ENCODE data around the gene SETBP1.

Gene SETBP1

DNA sequence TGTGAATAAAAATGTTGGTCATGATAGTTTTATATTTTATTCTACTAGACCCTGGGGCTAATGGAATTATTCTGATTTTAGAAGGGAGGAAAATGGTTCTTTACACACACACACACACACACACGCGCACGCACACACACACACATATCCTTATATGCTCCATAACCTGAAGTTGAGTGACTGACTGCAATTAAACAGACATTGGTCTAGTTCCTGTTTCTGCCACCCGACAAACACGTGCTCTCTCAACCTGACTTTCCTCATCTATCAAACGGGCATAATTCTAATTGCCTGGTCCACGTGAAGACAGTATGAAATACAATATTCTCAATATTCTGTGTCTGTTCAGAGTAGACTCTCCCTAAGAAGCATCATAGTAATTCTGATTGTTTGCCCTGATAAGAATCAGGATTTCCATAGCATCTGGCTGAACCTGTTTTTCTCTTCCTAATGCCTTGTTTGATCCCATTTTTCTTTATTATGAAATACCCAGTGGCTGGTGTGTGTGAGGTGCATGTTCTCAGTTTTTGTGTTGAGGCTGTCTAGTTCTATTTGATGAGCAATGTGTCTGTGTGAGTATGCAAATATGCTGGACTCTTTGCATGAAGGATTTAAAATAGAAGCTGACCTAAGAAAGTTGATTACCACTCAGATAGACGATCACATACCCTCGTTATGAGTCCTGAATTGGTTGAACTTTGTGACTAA, 51.0 kb downstream of the SETBP1 start:
- TF ChIP-seq ZNF274 (IDR thresholded peaks at IDR 0.05; ENCODE audit: low read depth, low read length), result no peak
- no peak for TF ChIP-seq YY1 (IDR thresholded peaks at IDR 0.05; ENCODE audit: insufficient read depth, insufficient read length)
- no peak for TF ChIP-seq SUZ12 (IDR thresholded peaks at IDR 0.05; ENCODE audit: extremely low read depth, insufficient read depth, insufficient read length)
- H3K9me3 ChIP-seq (ENCODE audit: insufficient read depth, low read length), result no peaks in the 10 kb centered on the region
- DNase-seq (ENCODE audit: low read depth, low spot score), result no peak
- H3K27me3 ChIP-seq (ENCODE audit: insufficient read depth, insufficient read length), result no peaks in the 10 kb centered on the region
- H3K4me1 ChIP-seq (ENCODE audit: insufficient read depth, insufficient read length), result peaks cover 7% of the 10 kb centered on the region
- no peaks in the 10 kb centered on the region for H3K36me3 ChIP-seq (ENCODE audit: insufficient read depth, insufficient read length, low read length)
- H3K4me3 ChIP-seq (ENCODE audit: insufficient read length, low read depth), result no peak overlapping the region
- H3K9ac ChIP-seq (ENCODE audit: insufficient read length, low read depth), result no peak overlapping the region

DNA sequence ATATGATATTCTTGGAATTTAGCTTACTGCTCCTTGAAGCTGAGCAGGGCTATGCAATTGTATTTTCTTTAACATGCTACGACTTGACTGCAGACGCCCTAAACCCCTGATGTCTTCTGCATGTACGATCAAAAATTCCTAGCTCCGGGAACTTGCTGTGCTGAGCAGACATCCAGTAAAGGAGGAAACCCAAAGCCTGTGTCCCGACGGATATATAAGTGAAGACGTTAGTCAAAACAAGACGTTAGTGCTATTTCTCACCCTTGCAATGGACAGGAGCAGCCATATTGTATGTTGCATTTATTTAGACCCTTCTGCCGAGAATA, 51.5 kb downstream of the SETBP1 start:
- Histone ChIP-seq H3K4me3 (ENCODE audit: insufficient read length, low read depth) (no peak overlapping the region), H3K36me3 (ENCODE audit: insufficient read depth, insufficient read length, low read length) (no peaks in the 10 kb centered on the region), H3K4me1 (ENCODE audit: insufficient read depth, insufficient read length) (peaks cover 7% of the 10 kb centered on the region), H3K9me3 (ENCODE audit: insufficient read depth, low read length) (no peaks in the 10 kb centered on the region), H3K27me3 (ENCODE audit: insufficient read depth, insufficient read length) (no peaks in the 10 kb centered on the region), H3K9ac (ENCODE audit: insufficient read length, low read depth) (no peak overlapping the region)
- DNase-seq (ENCODE audit: low read depth, low spot score), result no peak
- TF ChIP-seq YY1 (IDR thresholded peaks at IDR 0.05; ENCODE audit: insufficient read depth, insufficient read length), result no peak
- TF ChIP-seq SUZ12 (IDR thresholded peaks at IDR 0.05; ENCODE audit: extremely low read depth, insufficient read depth, insufficient read length), result no peak
- TF ChIP-seq ZNF274 (IDR thresholded peaks at IDR 0.05; ENCODE audit: low read depth, low read length), result no peak

DNA sequence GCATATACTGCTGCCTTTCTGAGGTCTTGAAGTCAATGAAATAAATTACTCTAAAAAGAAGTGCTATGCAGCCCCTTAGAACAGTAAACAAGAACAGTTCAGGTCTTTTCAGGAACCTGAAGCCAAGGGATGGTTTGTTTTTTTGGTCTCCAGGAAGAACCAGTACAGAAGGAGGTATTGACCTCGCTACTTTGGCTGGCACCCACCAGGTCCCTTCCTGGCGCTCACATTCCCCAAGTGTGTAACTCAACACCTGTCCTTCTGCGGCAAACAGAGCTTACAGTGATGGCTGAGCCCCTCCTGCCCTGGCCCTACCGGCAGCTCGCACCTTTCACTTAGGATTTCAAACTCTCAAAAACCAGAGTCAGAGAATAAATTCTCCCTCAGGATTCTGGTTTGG, 51.9 kb downstream of the SETBP1 start:
- no peak for DNase-seq (ENCODE audit: low read depth, low spot score)
- H3K36me3 ChIP-seq (ENCODE audit: insufficient read depth, insufficient read length, low read length), result peaks cover 2% of the 10 kb centered on the region
- no peaks in the 10 kb centered on the region for H3K9me3 ChIP-seq (ENCODE audit: insufficient read depth, low read length)
- no peak overlapping the region for H3K9ac ChIP-seq (ENCODE audit: insufficient read length, low read depth)
- H3K27me3 ChIP-seq (ENCODE audit: insufficient read depth, insufficient read length), result no peaks in the 10 kb centered on the region
- TF ChIP-seq YY1 (IDR thresholded peaks at IDR 0.05; ENCODE audit: insufficient read depth, insufficient read length) (no peak), SUZ12 (IDR thresholded peaks at IDR 0.05; ENCODE audit: extremely low read depth, insufficient read depth, insufficient read length) (no peak), ZNF274 (IDR thresholded peaks at IDR 0.05; ENCODE audit: low read depth, low read length) (no peak)
- no peak overlapping the region for H3K4me3 ChIP-seq (ENCODE audit: insufficient read length, low read depth)
- H3K4me1 ChIP-seq (ENCODE audit: insufficient read depth, insufficient read length), result peaks cover 5% of the 10 kb centered on the region

DNA sequence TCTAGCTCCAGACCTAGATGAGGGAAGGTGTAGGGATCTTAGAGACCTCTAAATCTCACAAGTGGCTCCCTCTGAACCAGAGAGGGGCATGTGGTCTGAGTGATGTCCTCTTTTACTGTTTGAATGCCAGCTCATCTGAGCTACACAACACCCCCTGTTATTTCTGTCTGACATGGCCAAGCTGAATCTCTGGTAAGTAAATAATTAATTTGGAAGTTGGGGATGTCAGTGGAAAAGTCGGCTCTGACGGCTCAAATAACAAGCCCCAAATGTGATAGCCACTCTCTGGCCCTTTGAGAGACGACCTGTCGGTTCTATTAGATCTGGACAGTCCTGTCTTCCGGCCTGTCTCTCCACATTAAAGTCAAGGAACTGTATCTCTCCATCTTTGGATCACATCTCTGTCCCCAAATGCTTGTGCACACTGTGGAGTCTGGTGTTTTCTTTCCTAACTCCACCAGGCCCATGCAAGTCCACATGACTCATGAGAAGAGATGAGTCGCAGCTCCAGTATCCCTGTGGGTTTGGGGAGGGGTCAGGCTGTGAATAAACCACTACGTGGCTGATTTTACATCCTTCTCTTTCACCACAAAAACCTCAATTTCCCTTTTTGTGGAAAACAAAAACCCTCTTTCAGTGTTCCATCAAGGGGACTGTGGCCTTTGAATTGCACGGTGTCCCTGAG, 52.5 kb downstream of the SETBP1 start:
- Histone ChIP-seq H3K36me3 (ENCODE audit: insufficient read depth, insufficient read length, low read length) (peaks cover 6% of the 10 kb centered on the region), H3K27me3 (ENCODE audit: insufficient read depth, insufficient read length) (no peaks in the 10 kb centered on the region), H3K4me1 (ENCODE audit: insufficient read depth, insufficient read length) (peaks cover 5% of the 10 kb centered on the region), H3K9me3 (ENCODE audit: insufficient read depth, low read length) (no peaks in the 10 kb centered on the region), H3K4me3 (ENCODE audit: insufficient read length, low read depth) (no peak overlapping the region), H3K9ac (ENCODE audit: insufficient read length, low read depth) (no peak overlapping the region)
- TF ChIP-seq ZNF274 (IDR thresholded peaks at IDR 0.05; ENCODE audit: low read depth, low read length), result no peak
- no peak for TF ChIP-seq YY1 (IDR thresholded peaks at IDR 0.05; ENCODE audit: insufficient read depth, insufficient read length)
- no peak for TF ChIP-seq SUZ12 (IDR thresholded peaks at IDR 0.05; ENCODE audit: extremely low read depth, insufficient read depth, insufficient read length)
- no peak for DNase-seq (ENCODE audit: low read depth, low spot score)

DNA sequence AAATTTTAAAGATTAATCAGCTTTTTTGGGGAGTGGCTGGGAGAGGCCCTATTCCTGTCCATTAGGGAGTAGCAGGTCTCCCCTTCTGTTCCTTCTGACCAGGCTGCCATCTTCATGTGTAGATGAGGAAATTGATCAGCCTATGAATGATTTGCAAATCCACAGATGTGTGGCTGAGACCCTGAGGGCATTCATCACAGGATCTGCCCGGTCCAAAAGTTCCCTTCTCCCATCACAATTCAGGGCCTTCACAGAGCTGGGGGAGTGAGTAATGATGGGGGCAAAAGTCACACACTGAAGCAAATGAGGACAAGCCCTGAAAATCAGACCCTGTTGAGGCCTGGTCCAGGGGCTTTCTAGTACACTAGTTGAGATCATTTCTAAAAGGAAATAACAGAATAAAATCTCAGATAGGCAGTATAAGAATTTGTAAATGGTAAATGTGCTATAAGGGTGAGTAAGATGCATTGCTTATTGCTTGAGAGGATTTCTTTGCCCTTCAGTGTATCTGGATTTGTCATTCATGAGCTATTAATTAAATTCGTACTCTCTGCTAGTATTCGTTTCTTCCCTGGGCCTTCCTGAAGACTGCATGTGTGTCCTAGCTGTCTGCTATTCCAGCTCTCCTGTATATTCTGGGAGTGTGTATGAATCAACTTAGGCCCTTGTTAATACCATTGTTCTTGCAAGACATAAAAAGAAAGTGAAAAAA, 53.2 kb downstream of the SETBP1 start:
- Histone ChIP-seq H3K36me3 (ENCODE audit: insufficient read depth, insufficient read length, low read length) (peaks cover 6% of the 10 kb centered on the region), H3K27me3 (ENCODE audit: insufficient read depth, insufficient read length) (no peaks in the 10 kb centered on the region), H3K9me3 (ENCODE audit: insufficient read depth, low read length) (no peaks in the 10 kb centered on the region), H3K9ac (ENCODE audit: insufficient read length, low read depth) (no peak overlapping the region), H3K4me3 (ENCODE audit: insufficient read length, low read depth) (no peak overlapping the region), H3K4me1 (ENCODE audit: insufficient read depth, insufficient read length) (peaks cover 5% of the 10 kb centered on the region)
- no peak for DNase-seq (ENCODE audit: low read depth, low spot score)
- TF ChIP-seq ZNF274 (IDR thresholded peaks at IDR 0.05; ENCODE audit: low read depth, low read length) (no peak), SUZ12 (IDR thresholded peaks at IDR 0.05; ENCODE audit: extremely low read depth, insufficient read depth, insufficient read length) (no peak), YY1 (IDR thresholded peaks at IDR 0.05; ENCODE audit: insufficient read depth, insufficient read length) (no peak)

GRCh38 chr18:44735096-44735495, 54.4 kb downstream of the SETBP1 start:
- Histone ChIP-seq H3K9ac (ENCODE audit: insufficient read length, low read depth) (no peak overlapping the region), H3K36me3 (ENCODE audit: insufficient read depth, insufficient read length, low read length) (peaks cover 7% of the 10 kb centered on the region), H3K27me3 (ENCODE audit: insufficient read depth, insufficient read length) (no peaks in the 10 kb centered on the region), H3K9me3 (ENCODE audit: insufficient read depth, low read length) (no peaks in the 10 kb centered on the region), H3K4me3 (ENCODE audit: insufficient read length, low read depth) (no peak overlapping the region), H3K4me1 (ENCODE audit: insufficient read depth, insufficient read length) (peaks cover 3% of the 10 kb centered on the region)
- TF ChIP-seq ZNF274 (IDR thresholded peaks at IDR 0.05; ENCODE audit: low read depth, low read length), result no peak
- no peak for TF ChIP-seq SUZ12 (IDR thresholded peaks at IDR 0.05; ENCODE audit: extremely low read depth, insufficient read depth, insufficient read length)
- TF ChIP-seq YY1 (IDR thresholded peaks at IDR 0.05; ENCODE audit: insufficient read depth, insufficient read length), result no peak
- DNase-seq (ENCODE audit: low read depth, low spot score), result no peak
